ENCODE measurements around the gene SP100.

DNA sequence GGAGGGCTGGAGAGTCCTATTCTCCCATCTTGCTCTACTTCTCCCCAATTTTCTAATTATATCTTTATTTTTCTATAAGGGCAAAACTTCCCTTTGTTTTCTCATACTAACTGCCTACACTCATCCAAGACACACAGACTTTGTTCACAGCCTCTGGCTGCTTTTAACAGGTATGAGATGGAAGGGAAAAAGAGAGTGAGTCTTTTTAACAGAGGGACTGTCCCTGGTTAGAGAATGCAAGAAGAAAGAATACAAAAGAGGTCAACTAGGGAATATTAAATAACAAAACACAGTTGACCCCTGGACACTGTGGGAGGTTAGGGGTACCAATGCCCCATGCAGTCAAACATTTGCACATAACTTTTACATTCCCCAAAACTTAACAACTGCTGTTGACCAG lies 41.8 kb downstream of the SP100 start:
- TF ChIP-seq, protein P1, sequence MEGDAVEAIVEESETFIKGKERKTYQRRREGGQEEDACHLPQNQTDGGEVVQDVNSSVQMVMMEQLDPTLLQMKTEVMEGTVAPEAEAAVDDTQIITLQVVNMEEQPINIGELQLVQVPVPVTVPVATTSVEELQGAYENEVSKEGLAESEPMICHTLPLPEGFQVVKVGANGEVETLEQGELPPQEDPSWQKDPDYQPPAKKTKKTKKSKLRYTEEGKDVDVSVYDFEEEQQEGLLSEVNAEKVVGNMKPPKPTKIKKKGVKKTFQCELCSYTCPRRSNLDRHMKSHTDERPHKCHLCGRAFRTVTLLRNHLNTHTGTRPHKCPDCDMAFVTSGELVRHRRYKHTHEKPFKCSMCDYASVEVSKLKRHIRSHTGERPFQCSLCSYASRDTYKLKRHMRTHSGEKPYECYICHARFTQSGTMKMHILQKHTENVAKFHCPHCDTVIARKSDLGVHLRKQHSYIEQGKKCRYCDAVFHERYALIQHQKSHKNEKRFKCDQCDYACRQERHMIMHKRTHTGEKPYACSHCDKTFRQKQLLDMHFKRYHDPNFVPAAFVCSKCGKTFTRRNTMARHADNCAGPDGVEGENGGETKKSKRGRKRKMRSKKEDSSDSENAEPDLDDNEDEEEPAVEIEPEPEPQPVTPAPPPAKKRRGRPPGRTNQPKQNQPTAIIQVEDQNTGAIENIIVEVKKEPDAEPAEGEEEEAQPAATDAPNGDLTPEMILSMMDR (IDR thresholded peaks at IDR 0.05) = no peak
- TF ChIP-seq POLR2A (IDR thresholded peaks at IDR 0.05) = no peak

Data from testis (tissue), 2 donors.